HL-60 (cell line): ENCODE measurements around the gene ATP9B.

Source experiments
- GABPA ChIP-seq: IDR thresholded peaks from 2 replicates; pipeline ENCODE4 v1.6.1; 2012; ENCODE audit warnings: low read depth
- TF ChIP-seq, protein P1 (sequence below): IDR thresholded peaks from one replicate; pipeline ENCODE4 v1.5.1; 2011; ENCODE audit warnings: low read length, control low read depth, inconsistent platforms; ENCODE audit not compliant: insufficient read depth

DNA sequence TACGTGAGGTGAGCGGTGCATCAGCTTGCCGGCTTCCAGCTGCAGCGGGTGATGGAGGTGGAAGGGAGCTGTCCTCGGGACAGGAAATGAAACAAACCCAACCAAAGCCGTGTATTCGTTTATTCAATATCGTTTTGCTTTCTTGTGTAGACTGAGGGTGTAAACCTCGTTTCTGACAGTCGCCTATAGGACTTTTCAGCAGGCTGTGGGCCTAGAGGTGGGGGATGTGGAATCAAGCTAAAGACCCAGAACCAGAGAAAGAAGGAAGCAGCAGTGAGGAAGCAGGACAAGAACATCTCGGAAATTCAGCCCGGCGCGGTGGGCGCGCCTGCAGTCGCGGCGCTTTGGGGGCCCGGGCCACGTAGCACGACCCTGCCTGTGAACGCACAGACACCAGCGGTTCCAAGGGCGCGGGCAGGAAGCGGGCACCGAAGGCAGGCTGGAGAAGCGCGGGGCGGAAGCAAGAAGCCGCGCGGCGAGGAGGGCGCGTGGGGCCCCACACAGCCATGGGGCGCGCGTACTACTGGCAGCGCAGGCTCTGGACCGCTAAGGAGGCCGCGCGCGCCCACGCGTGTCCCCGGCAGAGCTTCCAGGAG, 755 bp upstream of the ATP9B start:
- TF ChIP-seq, protein P1, sequence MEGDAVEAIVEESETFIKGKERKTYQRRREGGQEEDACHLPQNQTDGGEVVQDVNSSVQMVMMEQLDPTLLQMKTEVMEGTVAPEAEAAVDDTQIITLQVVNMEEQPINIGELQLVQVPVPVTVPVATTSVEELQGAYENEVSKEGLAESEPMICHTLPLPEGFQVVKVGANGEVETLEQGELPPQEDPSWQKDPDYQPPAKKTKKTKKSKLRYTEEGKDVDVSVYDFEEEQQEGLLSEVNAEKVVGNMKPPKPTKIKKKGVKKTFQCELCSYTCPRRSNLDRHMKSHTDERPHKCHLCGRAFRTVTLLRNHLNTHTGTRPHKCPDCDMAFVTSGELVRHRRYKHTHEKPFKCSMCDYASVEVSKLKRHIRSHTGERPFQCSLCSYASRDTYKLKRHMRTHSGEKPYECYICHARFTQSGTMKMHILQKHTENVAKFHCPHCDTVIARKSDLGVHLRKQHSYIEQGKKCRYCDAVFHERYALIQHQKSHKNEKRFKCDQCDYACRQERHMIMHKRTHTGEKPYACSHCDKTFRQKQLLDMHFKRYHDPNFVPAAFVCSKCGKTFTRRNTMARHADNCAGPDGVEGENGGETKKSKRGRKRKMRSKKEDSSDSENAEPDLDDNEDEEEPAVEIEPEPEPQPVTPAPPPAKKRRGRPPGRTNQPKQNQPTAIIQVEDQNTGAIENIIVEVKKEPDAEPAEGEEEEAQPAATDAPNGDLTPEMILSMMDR: no peak
- no peak for TF ChIP-seq GABPA
